Panc1 (cell line): Measurements from ENCODE around the gene CCL28. TPM values are rescaled to one million over a fixed set of nuclear protein-coding genes. Genes with fewer than 3 reads are reported as not detected.

Experiments used
- ATAC-seq: fragments of 200-7000 bp; cut with Tn5 transposase; 2 replicates; pipeline ENCODE4 v1.9.1; 2020; ENCODE audit warnings: mild to moderate bottlenecking, moderate library complexity
- BruUV-seq: library from RNA; stranded (reverse); fragments of 400-500 nt; replicated peaks from 2 replicates; lab custom pipeline; 2021; lab: Mats Ljungman, UMichigan
- CTCF ChIA-PET: fragments of 300-600 bp; sonication (Branson Sonifier 250); formaldehyde crosslinking; loops from one replicate; lab custom pipeline; 2022; ENCODE audit warnings: antibody characterized with exemption; lab: Charles Lee
- POLR2A ChIA-PET: fragments of 300-600 bp; sonication (Branson Sonifier 250); formaldehyde crosslinking; loops from one replicate; lab custom pipeline; 2022; ENCODE audit warnings: antibody characterized with exemption; lab: Charles Lee
- DNase-seq: peaks from one replicate; pipeline ENCODE4 v3.0.0-alpha.2; 2010; ENCODE audit warnings: low read depth, low spot score
- H3K27ac ChIP-seq: 2 replicates; pipeline ENCODE4 v1.5.1; 2011; ENCODE audit warnings: mild to moderate bottlenecking, low read length, inconsistent platforms
- H3K27me3 ChIP-seq: fragments of 200-500 bp; sonication (Bioruptor generic); 2 replicates; pipeline ENCODE4 v1.6.0; 2014; ENCODE audit warnings: low read length, inconsistent platforms; ENCODE audit not compliant: control insufficient read depth, insufficient read depth
- H3K36me3 ChIP-seq: fragments of 200-500 bp; sonication (Bioruptor generic); 2 replicates; pipeline ENCODE4 v1.5.1; 2014; ENCODE audit warnings: inconsistent platforms, mild to moderate bottlenecking, low read length, moderate library complexity; ENCODE audit not compliant: control insufficient read depth, insufficient read depth
- H3K4me1 ChIP-seq: 2 replicates; pipeline ENCODE4 v1.5.1; 2011; ENCODE audit warnings: inconsistent platforms, mild to moderate bottlenecking, low read length, moderate library complexity; ENCODE audit not compliant: control insufficient read depth, insufficient read depth
- H3K4me3 ChIP-seq, 2 experiments: 2 replicates each; pipeline ENCODE4 v1.5.1; 2011 to 2012; ENCODE audit warnings: low read depth in 2 of 2, low read length in 2 of 2, mild to moderate bottlenecking in 2 of 2, inconsistent platforms in 1 of 2, moderate library complexity in 1 of 2
- H3K9me3 ChIP-seq: fragments of 200-500 bp; sonication (Bioruptor generic); 2 replicates; pipeline ENCODE4 v1.5.1; 2014; ENCODE audit warnings: low read depth, mild to moderate bottlenecking, inconsistent platforms, low read length, moderate library complexity; ENCODE audit not compliant: control insufficient read depth, insufficient read depth
- CTCF ChIP-seq: fragments of 450-650 bp; IDR thresholded peaks from 2 replicates; pipeline ENCODE4 v1.5.1; 2017; ENCODE audit warnings: mild to moderate bottlenecking
- POLR2AphosphoS5 ChIP-seq: IDR thresholded peaks from 2 replicates; pipeline ENCODE4 v1.6.1; 2012; ENCODE audit warnings: mild to moderate bottlenecking, low read depth, low read length, moderate library complexity
- REST ChIP-seq, 2 experiments: IDR thresholded peaks; 2 replicates each; pipeline ENCODE4 v1.6.1; 2011 to 2012; ENCODE audit warnings: low read depth in 2 of 2, control low read depth in 1 of 2, low read length in 1 of 2, mild to moderate bottlenecking in 1 of 2, moderate library complexity in 1 of 2; ENCODE audit not compliant: insufficient read depth in 1 of 2
- SIN3A ChIP-seq: IDR thresholded peaks from 2 replicates; pipeline ENCODE4 v1.6.1; 2012; ENCODE audit warnings: low read depth, mild to moderate bottlenecking, low read length, moderate library complexity, borderline replicate concordance; ENCODE audit not compliant: insufficient read depth
- TCF7L2 ChIP-seq: IDR thresholded peaks from 2 replicates; pipeline ENCODE4 v1.6.1; 2011; ENCODE audit warnings: mild to moderate bottlenecking, low read depth, low read length, inconsistent platforms
- in situ Hi-C: cut with HindIII; loops from 2 replicates; pipeline ENCODE4 v1.10.0; 2016; ENCODE audit warnings: low sequenced_read_pairs, low pct_unique_long_range_greater_than_20kb
- intact Hi-C: fragments of 100-400 bp; cut with micrococcal nuclease; formaldehyde crosslinking; loops from one replicate; pipeline ENCODE4 v1.10.0; 2022; ENCODE audit not compliant: unreplicated experiment
- total RNA-seq: library from RNA; stranded (reverse); gene quantifications from one replicate; pipeline ENCODE4 v1.2.1, GENCODE V29; 2021; ENCODE audit not compliant: unreplicated experiment

Gene CCL28
- total RNA-seq, 1 experiment from 2014 or later = 5.8 TPM

GRCh38 chr5:43338862-43339261, 73.3 kb downstream of the CCL28 start:
- TF ChIP-seq REST (IDR thresholded peaks at IDR 0.05; ENCODE audit: insufficient read depth in 1 of 2, low read depth in 2 of 2, low read length in 1 of 2) = no peak
- TF ChIP-seq CTCF = no peak
- TF ChIP-seq POLR2AphosphoS5 = no peak
- no peak for TF ChIP-seq SIN3A
- no peak for TF ChIP-seq TCF7L2
- DNase-seq (no peak), ATAC-seq (no peak)
- in situ Hi-C loops = no loop called here
- ChIA-PET POLR2A (no interaction called here), CTCF (no interaction called here)
- no peak overlapping the region for H3K4me3 ChIP-seq
- no peak overlapping the region for H3K27ac ChIP-seq
- peaks cover 11% of the 10 kb centered on the region; the same call in 1 of the 2 replicates for H3K9me3 ChIP-seq
- no peaks in the 10 kb centered on the region for H3K4me1 ChIP-seq
- H3K27me3 ChIP-seq = no peaks in the 10 kb centered on the region
- intact Hi-C loops = no loop called here
- BruUV-seq = no TSS peak
- no peaks in the 10 kb centered on the region for H3K36me3 ChIP-seq

- no TSS peak for BruUV-seq
- DNase-seq = no peak
- no peaks in the 10 kb centered on the region for H3K4me1 ChIP-seq
- CTCF ChIA-PET = no interaction called here
- no peak overlapping the region for H3K27ac ChIP-seq
- H3K4me3 ChIP-seq = no peak overlapping the region
- no peaks in the 10 kb centered on the region for H3K27me3 ChIP-seq
- TF ChIP-seq POLR2AphosphoS5 (no peak), SIN3A (no peak), TCF7L2 (no peak), CTCF (no peak), REST (IDR thresholded peaks at IDR 0.05; ENCODE audit: insufficient read depth in 1 of 2, low read depth in 2 of 2, low read length in 1 of 2) (no peak)
- H3K36me3 ChIP-seq = no peaks in the 10 kb centered on the region
- intact Hi-C loops (no loop called here), in situ Hi-C loops (no loop called here)
- no peak for ATAC-seq
- POLR2A ChIA-PET = no interaction called here
- H3K9me3 ChIP-seq = peaks cover 11% of the 10 kb centered on the region; the same call in 1 of the 2 replicates
These were observed 76.0 kb downstream of the CCL28 start for GRCh38 chr5:43336159-43336558.
